Measurements from ENCODE around the gene PFKFB2.

Gene PFKFB2

GRCh38 chr1:207093944-207094343 is 40.9 kb downstream of the PFKFB2 start:
- DNase-seq, result no peak

- no peak for DNase-seq
Observed at GRCh38 chr1:207097871-207098324, 44.8 kb downstream of the PFKFB2 start.

DNA sequence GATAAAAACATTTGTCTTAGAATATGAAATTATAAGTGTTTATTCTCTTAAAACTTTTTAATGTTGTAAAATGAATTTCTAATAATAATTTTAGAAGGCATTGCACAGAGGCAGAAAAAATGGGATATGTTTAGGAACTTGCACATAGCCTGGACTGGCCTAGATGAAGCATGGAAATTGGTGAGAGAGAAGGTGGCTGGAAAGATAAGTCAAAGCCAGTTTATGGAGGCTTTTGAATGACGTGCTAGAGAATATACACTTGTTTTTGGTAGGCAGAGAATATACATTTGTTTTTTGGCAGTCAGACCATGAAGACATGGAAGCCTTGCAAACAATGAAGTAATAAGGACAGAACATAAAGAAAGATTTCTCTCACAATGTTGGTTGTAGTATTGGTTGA is 48.6 kb downstream of the PFKFB2 start:
- no peak for DNase-seq

GRCh38 chr1:207102146-207102545 is 49.1 kb downstream of the PFKFB2 start:
- DNase-seq, result no peak

- DNase-seq, result no peak
Observed at GRCh38 chr1:207102659-207103058, 49.6 kb downstream of the PFKFB2 start.

DNA sequence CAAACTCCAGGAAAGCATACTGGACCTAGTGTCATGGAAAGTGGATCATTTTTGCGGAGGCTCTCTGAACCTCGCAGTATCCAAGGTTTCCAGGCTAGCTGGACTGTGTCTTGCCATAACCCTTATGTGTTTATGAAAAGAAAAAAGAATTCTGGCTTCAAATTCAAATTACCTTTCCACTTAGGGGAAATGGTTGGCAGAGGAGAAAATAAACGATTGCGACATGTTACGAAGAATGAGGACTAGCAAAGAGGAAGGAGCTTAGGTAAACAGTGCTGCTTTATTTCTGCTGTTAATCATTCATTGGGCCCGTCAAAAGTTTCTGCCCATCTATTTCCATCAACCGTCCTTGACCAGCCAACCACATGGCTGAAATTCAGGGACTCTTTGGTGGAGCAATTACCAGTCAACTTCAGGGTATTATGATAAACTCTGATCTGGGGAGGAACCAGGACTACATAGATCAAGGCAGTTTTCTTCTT is 50.9 kb downstream of the PFKFB2 start, which contains the start of gene C4BPA:
C4BPA (plus strand) TSS at position 342 of the 482 bp plus-strand sequence. CDS start 8,793 bp downstream, outside the sequence.
- no peak for DNase-seq

- DNase-seq, result no peak
Observed at GRCh38 chr1:207109004-207109403, 55.9 kb downstream of the PFKFB2 start.

DNA sequence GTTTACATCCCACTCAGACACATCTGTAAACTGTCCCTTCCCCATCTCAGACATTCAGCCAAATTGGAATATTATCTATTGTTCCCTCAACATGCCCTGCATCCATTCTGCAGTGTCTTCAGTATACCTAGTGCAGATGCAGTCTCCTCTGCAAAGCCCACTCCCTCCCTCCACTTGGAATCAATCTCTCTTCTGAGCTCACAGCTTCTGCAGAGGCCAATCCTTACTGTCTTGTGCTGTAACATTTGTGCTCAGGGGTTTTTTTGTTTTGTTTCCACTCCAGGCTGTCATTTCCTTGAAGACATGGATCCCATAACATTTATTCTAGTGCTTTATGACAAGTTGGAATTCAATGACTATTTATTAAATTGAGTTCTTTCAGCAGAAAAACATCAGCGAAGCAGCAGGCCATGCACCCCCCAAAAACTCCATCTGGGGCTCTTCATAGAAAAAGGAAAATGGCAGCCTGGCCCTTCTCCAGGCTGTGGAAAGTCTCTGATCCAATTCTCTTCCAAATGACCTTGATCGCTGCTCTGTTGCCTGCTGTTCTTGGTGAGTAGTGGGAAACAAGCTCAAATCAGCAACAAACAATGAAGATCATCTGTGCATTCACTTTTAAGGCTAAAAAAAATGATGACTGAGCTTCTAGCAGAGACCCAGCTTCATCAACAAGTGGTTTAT is 59.7 kb downstream of the PFKFB2 start:
- no peak for DNase-seq

DNA sequence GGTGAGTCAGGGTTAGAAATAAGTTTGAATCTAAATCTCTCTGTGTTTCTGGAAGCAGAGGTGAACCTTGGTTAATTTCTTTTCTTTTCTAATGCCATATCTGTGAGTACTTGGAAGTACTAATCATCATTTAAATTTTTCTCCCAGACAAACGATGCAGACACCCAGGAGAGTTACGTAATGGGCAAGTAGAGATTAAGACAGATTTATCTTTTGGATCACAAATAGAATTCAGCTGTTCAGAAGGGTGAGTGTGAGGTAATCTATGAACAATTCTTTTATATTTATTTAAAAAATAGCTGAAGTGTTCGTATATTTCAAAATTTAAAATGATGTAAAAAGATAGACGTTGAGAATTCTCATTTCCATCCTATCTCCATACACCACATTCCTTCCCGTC is 62.2 kb downstream of the PFKFB2 start:
- DNase-seq, result no peak

DNA sequence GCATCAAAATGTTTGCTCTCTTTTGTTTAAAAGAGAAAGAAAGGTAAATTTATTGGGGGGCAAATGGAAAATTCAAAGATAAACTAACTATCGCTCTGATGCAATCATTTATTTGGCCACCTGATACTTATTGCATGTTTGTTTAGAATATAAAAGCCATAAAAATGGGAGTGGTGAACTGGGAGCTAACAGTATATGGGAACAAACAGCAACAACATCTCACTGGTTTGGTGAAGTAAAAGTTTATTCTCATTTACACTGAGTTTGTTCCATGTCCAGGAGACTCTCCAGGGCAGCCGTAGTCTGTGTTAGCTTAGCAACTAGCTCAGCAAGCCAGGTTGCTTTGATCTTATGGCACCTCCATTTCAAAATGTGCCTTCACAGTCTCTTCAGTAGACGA is 71.3 kb downstream of the PFKFB2 start:
- DNase-seq, result no peak

DNA sequence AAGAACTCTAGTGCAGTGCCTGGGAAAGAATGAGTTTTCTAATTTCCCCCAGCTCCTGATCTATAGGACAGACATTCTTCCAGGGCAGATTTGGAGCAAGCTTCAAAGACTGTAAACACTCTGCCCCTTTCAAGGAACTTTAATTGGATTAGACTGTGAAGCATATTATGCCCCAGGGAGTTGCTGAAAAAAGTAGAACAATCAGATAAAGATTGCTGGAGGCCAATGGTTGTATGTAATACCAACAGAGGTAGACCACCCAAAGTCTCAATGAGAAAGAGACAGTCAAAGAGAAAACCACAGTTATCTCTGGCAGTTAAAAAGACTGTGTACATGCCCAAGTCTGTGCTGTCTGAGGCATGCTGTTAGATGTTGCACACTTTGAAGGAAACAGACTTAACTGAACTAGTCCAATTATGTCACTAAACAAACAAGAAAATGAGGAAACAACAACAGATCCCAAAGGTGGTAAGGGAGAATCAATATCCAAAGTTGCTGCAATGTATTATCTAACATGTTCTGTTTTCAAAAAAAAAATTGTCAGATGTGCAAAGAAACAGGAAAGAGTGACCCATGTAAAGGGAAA is 75.4 kb downstream of the PFKFB2 start:
- no peak for DNase-seq

DNA sequence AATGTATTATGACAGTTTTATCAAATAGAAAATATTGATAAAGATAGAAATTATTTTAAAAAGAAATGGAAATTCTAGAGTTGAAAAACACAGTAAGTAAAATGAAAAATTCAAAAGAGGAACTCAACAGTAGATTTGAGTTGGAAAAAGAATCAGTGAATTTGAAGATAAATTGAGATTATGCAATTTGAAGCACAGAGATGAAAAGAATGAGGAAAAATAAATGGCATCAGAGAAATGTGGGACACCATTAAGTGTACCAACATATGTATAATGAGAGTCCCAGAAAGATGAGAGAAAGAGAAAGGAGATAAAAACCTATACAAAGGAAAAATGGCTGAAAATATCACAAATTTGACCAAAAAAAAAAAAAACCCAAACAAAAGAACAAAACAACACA is 76.0 kb downstream of the PFKFB2 start:
- DNase-seq, result no peak

All from NCI-H2171 treated with DMSO at 0.1 percent for 48 hours (cell line).